DMS53 treated with DMSO at 0.1 percent for 48 hours (cell line): ENCODE results near the gene OR51G1.
"Not testable (repeated sequence)": the region's sequence is repeated elsewhere in the genome, so short reads cannot be mapped to it uniquely, and the experiment has no call there.

ENCODE experiments used
- DNase-seq: peaks from one replicate; lab custom pipeline; 2025; ENCODE audit not compliant: unreplicated experiment; lab: John Stamatoyannopoulos, UW

OR51G1 gene, protein sequence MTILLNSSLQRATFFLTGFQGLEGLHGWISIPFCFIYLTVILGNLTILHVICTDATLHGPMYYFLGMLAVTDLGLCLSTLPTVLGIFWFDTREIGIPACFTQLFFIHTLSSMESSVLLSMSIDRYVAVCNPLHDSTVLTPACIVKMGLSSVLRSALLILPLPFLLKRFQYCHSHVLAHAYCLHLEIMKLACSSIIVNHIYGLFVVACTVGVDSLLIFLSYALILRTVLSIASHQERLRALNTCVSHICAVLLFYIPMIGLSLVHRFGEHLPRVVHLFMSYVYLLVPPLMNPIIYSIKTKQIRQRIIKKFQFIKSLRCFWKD

DNA sequence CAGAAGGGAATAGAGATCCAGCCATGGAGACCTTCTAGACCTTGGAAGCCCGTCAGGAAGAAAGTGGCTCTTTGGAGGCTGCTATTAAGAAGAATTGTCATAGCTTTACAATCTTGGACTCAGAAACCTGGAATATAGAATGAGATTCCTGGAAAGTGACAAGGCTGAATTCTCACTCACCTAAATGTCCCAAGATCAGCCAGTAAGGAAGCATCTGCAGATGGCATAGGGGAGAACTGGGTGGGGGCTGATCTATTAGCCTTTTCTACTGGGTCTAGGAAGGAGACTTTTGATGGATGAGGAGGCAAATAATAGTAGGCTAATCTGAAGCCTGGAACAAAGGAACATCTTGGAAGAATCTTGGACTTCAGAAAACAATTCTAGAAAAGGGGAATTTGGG, at the start of gene OR51G1:
OR51G1 (minus strand) TSS at position 101 of the 400 bp plus-strand sequence; CDS start at position 101, 0 bp downstream.
- DNase-seq = no peak

DNA sequence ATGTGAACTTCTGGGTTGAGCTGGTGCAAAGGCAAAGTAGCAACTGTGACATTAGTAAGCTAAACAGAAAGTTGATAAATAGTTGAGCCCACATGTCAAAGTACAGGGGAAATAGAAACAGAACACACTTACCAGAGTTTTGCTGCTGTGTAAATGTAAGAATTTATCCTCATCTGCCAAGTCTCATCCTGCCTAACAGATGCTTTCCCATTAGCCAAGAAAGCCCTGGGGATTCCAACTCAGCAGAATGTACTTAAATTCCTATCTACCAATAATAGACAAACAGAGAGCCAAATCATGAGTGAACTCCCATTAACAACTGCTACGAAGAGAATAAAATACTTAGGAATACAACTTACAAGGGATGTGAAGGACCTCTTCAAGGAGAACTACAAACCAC, 38.7 kb upstream of the OR51G1 start:
- DNase-seq = no peak

DNA sequence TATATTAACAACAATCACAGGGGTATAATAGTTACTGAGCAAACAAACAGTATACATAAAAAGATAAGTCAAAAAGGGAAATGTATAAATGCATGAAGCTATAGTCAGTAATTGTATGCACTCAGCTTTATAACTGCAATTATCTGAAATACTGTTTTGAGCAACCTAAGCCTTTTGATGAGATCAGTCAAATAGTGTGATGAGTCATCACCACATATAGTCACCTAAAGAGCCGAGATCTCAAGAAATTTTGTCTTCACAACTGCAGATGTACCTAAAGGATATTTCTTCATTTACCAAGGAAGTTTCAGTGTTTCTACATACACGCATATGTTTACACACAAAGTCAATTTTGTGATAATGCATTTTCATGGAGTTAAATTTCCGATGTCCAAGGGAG, 36.7 kb upstream of the OR51G1 start:
- peak; percentile 35 for DNase-seq

DNA sequence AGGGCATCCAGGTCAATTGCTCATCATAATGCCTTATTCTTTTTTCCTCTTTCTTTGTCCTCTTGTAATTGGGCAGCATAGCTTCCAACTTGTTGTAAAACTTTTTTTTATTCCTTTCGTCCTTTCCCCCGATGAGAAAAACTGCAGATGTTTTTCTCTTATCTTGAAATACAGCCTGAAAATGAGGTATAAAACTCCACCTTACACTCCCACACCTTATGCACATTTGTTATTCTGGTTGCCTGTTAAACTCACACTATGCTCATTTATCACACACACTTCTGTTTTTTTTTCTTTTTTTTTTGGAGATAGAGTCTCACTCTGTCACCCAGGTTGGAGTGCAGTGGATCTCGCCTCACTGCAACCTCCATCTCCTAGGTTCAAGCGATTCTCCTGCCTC, 33.3 kb upstream of the OR51G1 start:
- no peak for DNase-seq

DNA sequence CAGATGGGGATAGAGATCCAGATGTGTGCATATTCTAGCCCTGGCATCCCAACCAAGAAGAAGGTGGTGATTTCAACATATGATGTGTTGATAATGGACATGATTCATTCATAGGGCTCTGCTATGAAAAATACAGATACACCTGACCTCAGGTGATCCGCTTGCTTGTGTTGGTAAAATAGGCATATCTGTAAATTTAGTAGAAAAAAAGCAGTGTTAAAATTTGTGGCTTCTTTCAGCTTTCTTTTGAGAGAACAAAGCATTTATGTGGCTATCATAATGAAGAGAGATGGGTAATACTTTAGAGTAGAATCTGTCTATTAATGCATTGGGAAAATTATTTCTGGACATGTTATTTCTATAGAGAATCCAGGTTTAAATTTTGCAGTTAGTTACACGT, 31.5 kb upstream of the OR51G1 start, which contains the start of gene OR51A2:
OR51A2 (minus strand) TSS at position 101 of the 400 bp plus-strand sequence; CDS start at position 101, 0 bp downstream.
- not testable (repeated sequence) for DNase-seq

DNA sequence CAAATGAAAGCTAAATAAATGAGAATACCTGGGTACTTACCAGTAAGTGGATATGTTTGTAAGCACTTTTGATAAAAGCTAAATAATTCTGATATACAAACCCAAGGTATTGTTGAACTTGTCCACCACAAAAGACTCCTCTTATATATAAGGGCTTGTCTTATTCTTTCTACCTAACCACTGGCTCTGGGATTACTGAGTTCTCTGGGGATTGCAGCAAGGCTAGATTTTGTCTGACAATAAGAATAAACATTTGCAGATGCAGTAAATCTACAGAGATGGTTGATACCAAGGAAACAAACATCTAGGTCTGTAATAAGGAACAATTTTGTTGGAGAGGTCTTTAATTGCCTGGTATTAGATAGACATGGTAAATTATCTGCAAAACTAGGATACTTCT, 23.4 kb upstream of the OR51G1 start, which contains the start of gene OR51A4:
OR51A4 (minus strand) TSS at position 101 of the 400 bp plus-strand sequence. CDS start 505 bp downstream, outside the sequence.
- DNase-seq = no peak

DNA sequence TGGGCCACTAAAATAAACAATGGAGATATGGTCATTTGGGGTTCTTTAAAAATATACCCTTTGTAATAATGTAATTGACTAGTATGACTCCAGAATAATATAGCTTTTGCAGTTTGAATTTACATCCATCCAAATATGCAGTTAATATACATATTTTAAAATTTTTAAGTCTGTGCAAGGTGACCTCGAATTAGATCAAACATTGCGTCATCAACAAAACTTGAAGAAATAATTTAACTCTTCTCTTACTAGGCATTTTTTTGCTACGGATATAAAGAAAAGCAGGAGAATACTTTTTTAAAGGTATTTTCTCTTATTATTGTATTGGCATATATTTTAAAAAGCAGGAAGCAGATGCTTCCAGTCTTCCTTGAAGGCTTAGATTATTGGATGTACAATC, 12.6 kb upstream of the OR51G1 start:
- DNase-seq = no peak

DNA sequence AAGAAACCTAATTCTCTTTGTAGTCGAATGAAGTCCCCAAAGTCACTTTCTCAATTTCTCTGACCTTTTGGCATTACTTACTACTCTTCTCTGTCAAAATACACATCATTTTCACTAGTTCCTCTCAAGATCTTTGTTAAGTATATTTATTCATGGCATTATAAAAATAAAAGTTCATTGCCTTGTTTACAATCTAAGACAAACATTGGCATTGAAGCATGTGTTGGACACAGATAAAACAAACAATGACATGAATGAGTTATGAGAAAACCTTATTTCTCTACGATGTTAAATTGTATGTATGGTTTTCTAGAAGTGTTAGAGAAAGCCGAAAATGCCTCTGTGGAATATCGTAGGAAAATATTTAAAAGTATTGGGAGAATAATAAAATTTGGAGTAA, 8.6 kb upstream of the OR51G1 start:
- peak; percentile 96 for DNase-seq

DNA sequence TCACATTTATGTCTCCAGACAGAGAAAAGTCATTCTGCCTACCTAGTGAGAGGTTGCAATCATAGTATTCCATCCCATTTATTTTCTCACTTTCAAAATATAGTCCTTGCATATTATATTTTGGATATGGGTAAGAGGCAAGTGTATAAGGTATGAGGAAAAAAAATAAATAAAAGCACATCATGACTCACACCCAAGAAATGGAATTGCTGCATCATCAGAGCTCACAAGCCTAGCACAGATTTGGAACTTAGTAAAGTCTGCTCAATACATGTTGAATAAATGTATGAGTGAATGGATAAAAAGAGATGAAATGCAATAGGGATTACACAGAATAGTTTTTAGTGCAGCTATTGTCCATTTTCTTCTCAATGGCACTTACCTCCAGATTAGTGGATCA, 2.5 kb upstream of the OR51G1 start:
- DNase-seq = no peak

DNA sequence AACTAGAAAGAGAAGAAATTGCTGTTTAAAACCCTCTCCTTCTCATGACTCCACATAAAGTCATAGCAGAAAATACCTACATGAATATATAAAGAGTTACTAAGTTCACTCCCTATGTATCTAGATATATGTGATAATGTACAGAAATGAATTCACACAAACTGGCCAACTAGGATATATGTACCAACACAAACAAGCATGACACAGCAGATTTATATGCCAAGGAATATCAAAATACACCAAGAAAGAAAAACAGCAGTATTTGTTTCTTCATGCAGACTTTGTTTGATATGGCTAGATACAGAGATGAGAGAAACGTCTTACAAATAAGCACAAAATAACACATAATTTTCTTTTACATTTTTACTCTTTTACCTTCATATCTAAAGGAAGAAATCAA, 1.8 kb downstream of the OR51G1 start:
- DNase-seq = no peak

DNA sequence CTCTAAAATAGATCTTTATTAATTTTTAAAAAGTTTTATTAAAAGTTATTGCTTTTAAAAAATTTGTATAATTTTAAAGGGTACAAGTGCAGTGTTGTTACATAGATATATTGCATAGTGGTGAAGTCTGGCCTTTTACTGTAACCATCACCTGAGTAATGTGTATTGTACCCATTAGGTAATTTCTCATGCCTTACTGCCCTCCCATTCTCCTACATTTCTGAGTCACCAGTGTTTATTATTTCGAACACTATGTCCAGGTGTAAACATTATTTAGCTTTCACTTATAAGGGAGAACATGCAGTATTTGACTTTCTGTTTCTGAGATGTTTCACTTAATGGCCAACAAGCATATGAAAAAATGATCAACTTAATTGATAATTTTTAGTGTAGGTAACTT, 2.3 kb downstream of the OR51G1 start:
- DNase-seq = peak; percentile 91

DNA sequence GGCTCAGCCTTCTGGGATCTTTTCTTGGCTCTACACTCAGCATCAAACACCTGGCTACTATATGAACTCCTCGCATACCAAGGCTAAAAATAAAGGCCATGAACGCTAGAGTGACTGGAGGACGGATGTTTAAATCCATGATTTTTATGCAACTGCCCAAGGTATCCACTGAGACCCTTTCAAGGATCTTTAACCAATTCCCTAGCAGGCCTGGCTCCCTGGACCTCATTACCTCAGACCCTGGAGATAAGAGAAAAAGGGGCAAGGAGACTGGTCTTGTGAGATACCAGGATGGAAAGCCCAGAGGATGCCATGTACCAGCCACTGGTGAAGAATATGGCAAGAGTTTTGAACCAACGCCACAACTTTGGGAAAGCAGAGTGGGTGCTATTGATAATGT, 4.9 kb downstream of the OR51G1 start, which contains the start of gene OR51G2:
OR51G2 (minus strand) TSS at position 101 of the 400 bp plus-strand sequence. CDS start 3,687 bp downstream, outside the sequence.
- no peak for DNase-seq

DNA sequence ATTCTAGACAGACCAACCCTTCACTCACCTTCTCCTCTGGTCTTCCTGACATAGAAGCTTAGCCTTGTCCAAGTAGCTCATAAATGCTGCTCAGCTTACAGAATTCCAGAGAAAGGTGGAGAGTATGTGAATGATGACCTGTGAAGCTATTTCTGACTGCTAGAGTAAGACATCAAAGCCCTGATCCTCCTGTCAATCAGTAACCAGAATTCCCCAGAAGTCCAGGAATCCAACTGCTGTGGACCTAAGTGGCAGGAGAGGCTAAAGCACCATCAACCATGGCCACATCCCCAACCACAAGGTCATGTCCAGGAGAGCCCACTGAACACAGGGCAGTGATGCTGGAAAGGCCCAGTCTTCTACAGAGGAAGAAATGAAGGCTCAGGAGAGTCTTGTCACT, 7.6 kb downstream of the OR51G1 start:
- peak; percentile 53 for DNase-seq

DNA sequence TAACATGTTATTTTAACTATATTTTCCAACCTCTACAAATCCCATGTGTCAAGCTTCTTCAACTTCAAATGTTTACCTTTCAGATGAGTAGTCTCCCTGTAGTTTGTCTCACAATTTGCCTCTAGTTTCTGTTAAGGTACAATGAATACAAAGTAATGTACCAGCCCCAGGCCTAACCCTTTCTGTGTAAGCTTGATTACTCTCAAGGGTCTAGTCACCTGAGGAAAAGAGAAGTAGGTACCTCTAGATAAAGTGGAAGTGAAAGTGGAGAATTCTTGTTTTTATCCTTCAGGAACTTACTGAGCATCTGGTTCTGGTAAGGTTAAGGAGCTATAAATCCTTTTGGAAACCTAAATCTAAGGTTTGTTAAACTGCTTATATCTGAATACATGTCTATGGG, 20.7 kb downstream of the OR51G1 start, which contains the start of gene OR51A7:
OR51A7 (plus strand) TSS at position 300 of the 400 bp plus-strand sequence. CDS start 3,587 bp downstream, outside the sequence.
- DNase-seq = peak; percentile 53

DNA sequence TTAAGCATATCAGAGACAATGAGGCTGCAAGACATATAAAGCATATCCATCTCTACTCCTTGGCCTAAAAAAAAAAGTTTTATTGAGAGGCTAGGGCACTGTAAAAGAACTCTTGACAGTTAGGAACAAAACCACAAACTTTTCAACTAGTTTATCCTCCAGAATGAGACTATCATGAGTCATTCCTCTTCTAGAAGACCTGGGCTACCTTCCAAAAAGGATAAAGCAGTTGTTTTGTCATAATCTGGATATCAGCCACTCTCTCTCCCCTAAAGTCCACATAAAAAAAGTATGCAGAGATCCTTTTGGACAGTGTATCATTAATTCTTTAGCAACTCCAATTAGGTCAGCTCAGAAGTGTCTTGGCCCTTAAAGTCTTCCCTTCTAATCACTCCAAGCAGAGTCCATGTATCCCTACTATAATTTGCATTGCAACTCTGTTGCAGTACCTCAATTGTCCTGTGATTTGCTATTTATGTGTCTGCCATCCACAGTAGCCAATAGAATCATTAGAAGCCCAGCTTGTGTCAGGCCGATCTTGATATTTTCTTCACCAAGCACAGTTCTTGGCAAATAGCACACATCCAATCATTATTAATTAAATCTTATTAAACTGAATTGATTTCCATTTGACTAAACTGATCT, 32.0 kb downstream of the OR51G1 start:
- no peak for DNase-seq

DNA sequence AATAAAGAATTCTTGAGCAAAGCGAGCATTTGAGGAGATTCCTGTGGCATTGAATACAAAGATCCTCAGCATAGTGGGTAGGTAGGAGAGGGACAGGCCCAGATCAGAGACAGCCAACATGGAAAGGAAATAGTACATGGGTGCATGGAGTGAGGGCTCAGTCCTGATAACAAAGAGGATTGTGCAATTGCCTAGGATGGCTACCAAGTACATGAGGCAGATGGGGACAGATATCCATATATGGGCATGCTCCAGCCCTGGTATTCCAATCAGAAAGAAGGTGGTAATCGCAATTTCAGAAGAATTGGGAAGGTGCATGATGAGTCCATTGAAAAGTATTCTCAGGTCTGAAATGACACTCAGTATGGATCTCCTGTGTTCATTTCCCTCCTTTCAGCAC, 33.9 kb downstream of the OR51G1 start:
- DNase-seq = no peak

DNA sequence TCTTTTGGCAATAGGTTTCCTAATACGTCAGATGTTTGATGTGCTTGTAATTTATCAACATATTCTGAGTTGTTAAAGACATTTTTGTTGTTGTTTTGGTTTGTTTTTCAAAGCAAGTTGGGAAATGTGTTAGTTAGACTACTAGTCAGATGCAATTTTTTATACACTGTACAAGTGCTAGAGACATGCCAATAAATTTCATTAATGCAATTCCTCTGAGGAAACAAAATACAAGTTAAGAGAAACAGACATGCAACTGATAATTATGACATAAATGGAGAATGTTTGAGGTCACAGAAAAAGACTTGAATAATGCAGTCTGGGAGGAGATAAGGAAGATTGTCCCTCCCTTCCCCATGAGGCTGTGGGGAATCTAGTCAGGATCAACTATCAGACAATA, 36.5 kb downstream of the OR51G1 start:
- DNase-seq = no peak

DNA sequence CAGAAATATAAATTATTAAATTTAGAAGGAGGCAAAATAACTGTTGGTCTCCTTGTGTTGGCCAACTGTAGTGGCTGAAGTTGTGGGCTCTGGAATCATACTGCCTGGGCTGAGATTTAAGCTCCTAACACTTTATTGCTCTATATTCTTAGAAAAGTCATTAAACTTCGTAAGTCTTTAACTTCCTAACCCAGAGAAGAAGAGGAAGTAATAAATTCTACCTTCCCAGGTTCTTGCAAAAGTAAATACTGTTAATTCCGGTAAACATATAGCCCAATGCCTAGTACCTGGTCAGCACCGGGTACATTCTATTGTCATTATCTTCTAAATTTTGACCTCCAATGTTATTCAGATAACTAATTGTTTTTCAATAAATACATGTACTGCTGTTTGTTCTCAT, 38.0 kb downstream of the OR51G1 start:
- no peak for DNase-seq

DNA sequence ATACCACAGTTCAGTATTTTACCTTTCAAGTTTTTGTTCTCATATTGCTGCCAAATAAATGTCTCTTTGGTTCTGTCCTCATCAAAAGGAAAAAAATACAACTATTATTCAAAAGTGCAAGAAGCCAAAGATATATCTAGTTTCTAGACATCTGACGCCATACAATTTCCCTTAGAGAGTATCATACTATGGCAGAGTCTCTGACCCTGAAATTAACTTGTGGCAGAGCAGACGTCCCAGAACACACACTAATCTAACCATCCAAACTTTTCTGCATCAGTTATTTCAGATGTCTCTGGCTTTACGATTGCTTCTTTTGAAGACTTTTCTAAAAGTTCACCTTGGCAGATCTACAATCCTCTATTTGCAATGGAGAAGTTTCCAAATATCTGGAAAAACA, 39.8 kb downstream of the OR51G1 start:
- DNase-seq = no peak

DNA sequence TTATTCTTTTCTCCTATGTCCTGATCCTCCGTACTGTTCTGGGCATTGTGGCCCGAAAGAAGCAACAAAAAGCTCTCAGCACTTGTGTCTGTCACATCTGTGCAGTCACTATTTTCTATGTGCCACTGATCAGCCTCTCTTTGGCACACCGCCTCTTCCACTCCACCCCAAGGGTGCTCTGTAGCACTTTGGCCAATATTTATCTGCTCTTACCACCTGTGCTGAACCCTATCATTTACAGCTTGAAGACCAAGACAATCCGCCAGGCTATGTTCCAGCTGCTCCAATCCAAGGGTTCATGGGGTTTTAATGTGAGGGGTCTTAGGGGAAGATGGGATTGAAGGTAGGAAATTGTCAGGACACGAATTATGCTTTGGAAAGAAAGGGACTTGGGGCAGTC, 41.6 kb downstream of the OR51G1 start:
- DNase-seq = no peak

DNA sequence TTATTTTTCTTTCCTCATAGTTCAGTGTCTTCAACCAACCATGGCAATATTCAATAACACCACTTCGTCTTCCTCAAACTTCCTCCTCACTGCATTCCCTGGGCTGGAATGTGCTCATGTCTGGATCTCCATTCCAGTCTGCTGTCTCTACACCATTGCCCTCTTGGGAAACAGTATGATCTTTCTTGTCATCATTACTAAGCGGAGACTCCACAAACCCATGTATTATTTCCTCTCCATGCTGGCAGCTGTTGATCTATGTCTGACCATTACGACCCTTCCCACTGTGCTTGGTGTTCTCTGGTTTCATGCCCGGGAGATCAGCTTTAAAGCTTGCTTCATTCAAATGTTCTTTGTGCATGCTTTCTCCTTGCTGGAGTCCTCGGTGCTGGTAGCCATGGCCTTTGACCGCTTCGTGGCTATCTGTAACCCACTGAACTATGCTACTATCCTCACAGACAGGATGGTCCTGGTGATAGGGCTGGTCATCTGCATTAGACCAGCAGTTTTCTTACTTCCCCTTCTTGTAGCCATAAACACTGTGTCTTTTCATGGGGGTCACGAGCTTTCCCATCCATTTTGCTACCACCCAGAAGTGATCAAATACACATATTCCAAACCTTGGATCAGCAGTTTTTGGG, 42.2 kb downstream of the OR51G1 start, which contains the start of gene OR51T1:
OR51T1 (plus strand) TSS at position 41 of the 641 bp plus-strand sequence; CDS start at position 41, 0 bp downstream.
- no peak for DNase-seq

DNA sequence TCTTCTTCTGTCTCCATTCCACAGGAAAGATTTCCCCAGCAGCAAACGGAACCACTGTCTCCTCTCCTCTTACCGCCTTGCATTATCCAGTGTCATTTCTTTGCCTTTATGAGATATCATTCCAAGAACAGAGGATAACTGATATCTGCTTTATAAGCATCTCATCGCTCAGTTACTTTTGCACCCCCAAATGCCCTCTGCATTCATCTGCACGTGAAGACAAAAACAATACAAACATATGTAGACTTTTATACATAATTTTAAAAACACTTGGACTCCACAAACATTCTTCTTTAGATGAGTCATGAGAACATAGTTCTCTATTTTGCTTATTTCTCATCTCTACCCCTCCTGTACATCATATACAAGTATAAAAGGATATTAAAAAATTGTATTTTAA, 43.0 kb downstream of the OR51G1 start:
- no peak for DNase-seq
